IPS-18a (cell line): ENCODE results near the gene RNPC3.
"Not testable (repeated sequence)": the region's sequence is repeated elsewhere in the genome, so short reads cannot be mapped to it uniquely, and the experiment has no call there.

ENCODE experiments used
- H3K27ac ChIP-seq: one replicate; pipeline ENCODE4 v1.5.1; 2013; ENCODE audit warnings: low read length
- H3K27me3 ChIP-seq: one replicate; pipeline ENCODE4 v1.6.1; 2013; ENCODE audit warnings: mild to moderate bottlenecking, low read length; ENCODE audit not compliant: control insufficient read depth, insufficient read depth
- H3K36me3 ChIP-seq: one replicate; pipeline ENCODE4 v1.6.1; 2013; ENCODE audit warnings: low read depth, low read length; ENCODE audit not compliant: control insufficient read depth
- H3K4me1 ChIP-seq: one replicate; pipeline ENCODE4 v1.6.1; 2013; ENCODE audit warnings: low read depth, low read length; ENCODE audit not compliant: control insufficient read depth
- H3K4me3 ChIP-seq: one replicate; pipeline ENCODE4 v1.5.1; 2013; ENCODE audit warnings: low read length
- H3K9ac ChIP-seq: one replicate; pipeline ENCODE4 v1.6.1; 2013; ENCODE audit warnings: mild to moderate bottlenecking, low read length, moderate library complexity
- H3K9me3 ChIP-seq: one replicate; pipeline ENCODE4 v1.6.1; 2013; ENCODE audit warnings: low read depth, low read length; ENCODE audit not compliant: control insufficient read depth

The RNPC3 gene

DNA sequence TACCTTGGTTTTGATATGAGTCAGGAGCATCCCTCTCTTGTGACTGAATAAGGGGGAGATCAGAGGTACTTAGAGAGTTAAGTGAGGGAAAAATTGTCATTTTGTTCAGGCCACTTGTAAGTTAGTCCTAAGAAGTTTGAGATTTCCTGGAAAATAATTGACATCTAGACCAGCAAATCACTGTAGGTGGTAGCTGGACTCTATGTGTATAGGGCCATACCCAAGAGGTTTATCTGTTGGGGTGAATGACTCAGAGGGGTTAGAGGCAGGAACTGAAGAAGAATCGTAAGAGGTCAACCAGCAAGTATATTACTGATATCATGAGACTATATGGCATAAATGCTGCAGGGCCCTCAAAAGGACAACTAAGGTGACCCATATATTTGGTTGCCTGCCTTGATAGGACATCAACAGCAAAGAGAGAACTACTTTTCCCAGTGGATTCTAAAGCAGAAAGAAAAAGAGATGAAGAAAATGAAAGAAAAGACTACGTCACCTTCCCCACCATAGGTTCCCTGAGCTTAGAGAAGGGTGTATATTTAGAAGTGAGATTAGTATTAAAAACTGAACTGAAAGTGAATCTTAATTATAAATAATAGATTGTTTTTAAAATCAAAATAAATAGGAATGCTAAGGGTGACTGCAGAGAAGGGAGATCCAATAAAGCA is 8.0 kb upstream of the RNPC3 start:
- Histone ChIP-seq H3K27me3 (no peaks in the 10 kb centered on the region), H3K36me3 (no peaks in the 10 kb centered on the region), H3K27ac (no peak overlapping the region)

DNA sequence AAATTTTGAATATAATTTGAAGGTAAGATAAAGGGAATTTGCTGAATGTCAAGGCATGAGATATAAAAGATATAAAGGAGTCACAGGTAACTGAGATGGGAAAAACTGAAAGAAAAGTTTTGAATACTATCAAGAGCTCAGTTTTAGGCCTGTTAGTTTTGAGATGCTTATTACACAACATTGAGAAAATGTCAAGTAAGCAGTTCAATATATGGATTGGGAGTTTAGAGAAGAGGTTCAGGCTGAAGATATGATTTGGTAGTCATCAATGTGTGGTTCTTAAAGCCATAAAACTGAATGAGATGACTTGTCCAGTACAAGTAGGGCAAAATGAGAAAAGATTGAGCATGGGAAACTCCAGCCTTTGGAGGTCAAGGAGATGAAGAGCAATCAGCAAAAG is 4.7 kb upstream of the RNPC3 start:
- H3K27me3 ChIP-seq = no peaks in the 10 kb centered on the region
- H3K9me3 ChIP-seq = no peaks in the 10 kb centered on the region
- peaks cover 3% of the 10 kb centered on the region for H3K4me1 ChIP-seq
- H3K9ac ChIP-seq = no peak overlapping the region
- H3K27ac ChIP-seq = no peak overlapping the region
- H3K36me3 ChIP-seq = no peaks in the 10 kb centered on the region
- H3K4me3 ChIP-seq = no peak overlapping the region

More for the DNA sequence above, 8.0 kb upstream of the RNPC3 start:
- Histone ChIP-seq H3K4me3 (no peak overlapping the region), H3K4me1 (no peaks in the 10 kb centered on the region), H3K9me3 (no peaks in the 10 kb centered on the region), H3K9ac (no peak overlapping the region)

DNA sequence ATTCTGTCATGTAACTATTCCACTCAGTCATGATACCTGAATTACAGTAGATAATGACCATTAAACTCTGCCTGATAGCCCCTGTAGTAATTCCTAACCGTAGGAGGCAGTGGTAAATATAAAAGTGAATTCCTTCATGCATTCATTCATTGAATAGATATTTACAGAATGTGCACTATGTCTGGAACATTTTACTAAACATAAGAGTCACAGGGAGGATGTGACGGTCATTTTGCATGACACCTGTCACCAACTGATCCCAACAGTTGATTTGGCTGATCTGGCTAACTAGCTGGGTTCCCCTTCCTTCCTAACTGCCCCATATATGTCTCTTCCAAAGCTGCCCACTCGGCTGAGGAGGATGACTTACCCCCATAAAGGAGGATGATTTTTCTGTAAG is 2.2 kb upstream of the RNPC3 start:
- Histone ChIP-seq H3K27ac (no peak overlapping the region), H3K4me3 (no peak overlapping the region), H3K9me3 (no peaks in the 10 kb centered on the region), H3K27me3 (no peaks in the 10 kb centered on the region), H3K4me1 (peaks cover 3% of the 10 kb centered on the region), H3K36me3 (peaks cover 2% of the 10 kb centered on the region), H3K9ac (no peak overlapping the region)

DNA sequence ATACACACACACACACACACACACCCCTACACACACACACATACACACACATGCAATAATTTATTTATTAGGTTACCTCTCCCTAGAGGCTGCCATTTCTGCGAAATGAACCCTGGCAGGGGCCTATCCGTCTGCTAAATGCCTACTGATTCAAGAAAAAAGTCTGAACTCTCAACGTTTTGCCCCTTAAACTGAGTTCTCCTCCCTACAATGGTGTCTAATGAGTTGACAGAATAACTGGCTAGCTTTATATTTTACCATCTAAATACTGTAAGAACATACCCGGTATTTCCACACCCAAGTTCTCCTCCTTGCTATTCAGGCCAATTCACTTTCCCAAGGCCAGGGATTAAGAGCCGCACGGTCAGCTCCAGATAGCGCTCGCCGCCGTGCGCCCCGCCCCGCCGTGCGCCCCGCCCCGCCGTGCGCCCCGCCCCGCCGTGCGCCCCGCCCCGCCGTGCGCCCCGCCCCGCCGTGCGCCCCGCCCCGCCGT is 339 bp upstream of the RNPC3 start:
- H3K9me3 ChIP-seq = no peaks in the 10 kb centered on the region
- H3K27me3 ChIP-seq = no peaks in the 10 kb centered on the region
- H3K4me3 ChIP-seq = peak overlapping the region; percentile 40
- no peak overlapping the region for H3K9ac ChIP-seq
- no peak overlapping the region for H3K27ac ChIP-seq
- H3K4me1 ChIP-seq = peaks cover 3% of the 10 kb centered on the region
- peaks cover 2% of the 10 kb centered on the region for H3K36me3 ChIP-seq

DNA sequence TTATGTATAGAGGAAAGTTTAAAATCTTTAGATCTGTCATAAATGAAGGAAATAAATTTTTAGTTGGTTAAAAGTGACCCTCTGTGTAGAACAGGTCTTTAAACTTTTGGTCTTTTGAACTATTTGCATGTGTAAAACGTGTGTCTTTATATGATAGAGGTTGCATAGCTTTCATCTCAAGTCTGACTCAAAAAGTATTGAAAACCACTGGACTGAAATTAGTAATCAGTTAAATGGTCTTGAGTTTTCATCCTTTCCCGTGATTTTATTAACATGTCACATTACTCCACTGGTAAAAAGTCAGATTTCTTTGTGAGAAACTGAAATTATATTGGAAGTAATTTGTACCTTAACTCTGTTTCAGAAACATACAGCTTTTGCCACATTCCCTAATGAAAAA is 1.8 kb downstream of the RNPC3 start:
- Histone ChIP-seq H3K4me1 (peaks cover 3% of the 10 kb centered on the region), H3K9ac (peak overlapping the region; percentile 73), H3K4me3 (peak overlapping the region; percentile 71), H3K36me3 (peaks cover 2% of the 10 kb centered on the region), H3K27ac (no peak overlapping the region), H3K27me3 (no peaks in the 10 kb centered on the region), H3K9me3 (no peaks in the 10 kb centered on the region)

DNA sequence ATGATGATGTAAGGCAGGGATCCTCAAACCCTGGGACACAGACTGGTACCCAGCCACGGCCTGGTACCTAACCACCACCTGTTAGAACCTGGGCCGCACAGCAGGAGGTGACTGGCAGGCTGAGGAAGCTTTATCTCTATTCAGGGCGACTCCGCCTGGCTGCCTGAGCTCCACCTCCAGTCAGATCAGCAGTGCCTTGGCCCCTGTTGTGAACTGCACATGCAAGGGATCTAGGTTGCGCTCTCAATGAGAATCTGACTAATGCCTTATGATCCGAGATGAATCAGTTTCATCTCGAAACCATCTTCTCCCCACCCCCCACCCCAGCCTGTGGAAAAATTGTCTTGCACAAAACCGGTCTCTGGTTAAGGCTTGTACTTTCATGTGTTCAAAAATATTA is 4.2 kb downstream of the RNPC3 start:
- H3K36me3 ChIP-seq = peaks cover 11% of the 10 kb centered on the region

DNA sequence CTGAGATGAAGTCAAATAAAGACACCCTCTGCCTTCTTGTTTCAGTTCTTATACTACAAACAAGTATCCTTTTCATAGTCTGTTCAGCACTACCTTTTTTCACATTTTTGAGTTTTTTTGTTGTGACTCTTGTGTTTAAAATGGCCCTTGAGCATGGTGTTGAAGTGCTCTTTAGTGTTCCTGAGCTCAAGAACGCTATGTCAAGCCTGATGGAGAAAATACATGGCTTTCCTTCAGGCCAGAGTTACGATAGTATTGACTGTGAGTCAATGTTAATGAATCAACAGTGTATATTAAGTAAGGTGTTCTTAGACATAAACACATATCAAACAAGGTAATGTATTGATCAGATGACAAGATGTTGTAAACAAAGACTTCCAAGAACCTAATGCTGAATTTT is 12.7 kb downstream of the RNPC3 start:
- Histone ChIP-seq H3K9ac (no peak overlapping the region), H3K27me3 (no peaks in the 10 kb centered on the region), H3K9me3 (no peaks in the 10 kb centered on the region), H3K4me1 (no peaks in the 10 kb centered on the region), H3K36me3 (peaks cover 61% of the 10 kb centered on the region), H3K27ac (no peak overlapping the region), H3K4me3 (no peak overlapping the region)

More for the DNA sequence above, 4.2 kb downstream of the RNPC3 start:
- Histone ChIP-seq H3K4me1 (peaks cover 3% of the 10 kb centered on the region), H3K27ac (no peak overlapping the region), H3K9me3 (no peaks in the 10 kb centered on the region), H3K9ac (no peak overlapping the region), H3K27me3 (no peaks in the 10 kb centered on the region), H3K4me3 (no peak overlapping the region)

DNA sequence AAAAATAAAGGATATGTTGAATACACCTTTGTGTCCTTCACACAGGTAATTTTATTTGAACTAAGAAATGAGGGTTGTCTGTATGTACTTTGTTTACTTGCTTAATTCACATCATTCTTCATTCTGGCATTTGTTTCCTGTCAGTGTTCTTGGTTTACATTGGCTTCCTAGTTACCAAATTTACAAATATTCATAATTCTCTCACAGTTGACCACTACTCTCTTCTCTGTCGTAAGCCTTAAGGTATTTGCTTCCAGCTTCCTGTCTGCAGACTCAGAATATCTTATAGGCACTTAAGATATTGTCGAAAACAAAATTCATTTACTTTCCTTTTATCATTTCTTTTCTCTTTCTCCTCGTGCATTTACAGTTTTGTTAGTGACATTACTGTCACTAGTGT is 15.9 kb downstream of the RNPC3 start:
- Histone ChIP-seq H3K4me3 (no peak overlapping the region), H3K36me3 (peaks cover 61% of the 10 kb centered on the region), H3K27me3 (no peaks in the 10 kb centered on the region), H3K9me3 (no peaks in the 10 kb centered on the region), H3K4me1 (no peaks in the 10 kb centered on the region), H3K9ac (no peak overlapping the region), H3K27ac (no peak overlapping the region)

DNA sequence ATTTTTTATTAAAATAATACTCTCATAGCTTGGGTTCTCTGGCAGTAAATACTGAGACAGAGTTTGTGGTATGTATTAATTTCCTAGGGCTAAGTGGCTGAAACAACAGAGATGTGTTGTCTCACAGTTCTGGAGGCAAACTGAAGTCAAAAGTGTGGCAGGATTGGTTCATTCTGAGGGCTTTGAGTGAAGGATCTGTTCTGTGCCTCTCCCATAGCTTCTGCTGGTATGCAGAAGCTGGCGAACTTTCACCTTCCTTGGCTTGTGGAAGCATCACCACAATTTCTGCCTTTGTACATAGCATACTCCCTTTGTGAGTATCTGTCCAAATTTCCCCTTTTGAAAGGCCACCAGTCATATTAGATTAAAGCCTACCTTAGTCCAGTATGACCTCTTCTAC is 21.0 kb downstream of the RNPC3 start:
- Histone ChIP-seq H3K27ac (no peak overlapping the region), H3K36me3 (peaks cover 53% of the 10 kb centered on the region), H3K27me3 (no peaks in the 10 kb centered on the region), H3K4me1 (no peaks in the 10 kb centered on the region), H3K9ac (no peak overlapping the region), H3K4me3 (no peak overlapping the region), H3K9me3 (no peaks in the 10 kb centered on the region)

DNA sequence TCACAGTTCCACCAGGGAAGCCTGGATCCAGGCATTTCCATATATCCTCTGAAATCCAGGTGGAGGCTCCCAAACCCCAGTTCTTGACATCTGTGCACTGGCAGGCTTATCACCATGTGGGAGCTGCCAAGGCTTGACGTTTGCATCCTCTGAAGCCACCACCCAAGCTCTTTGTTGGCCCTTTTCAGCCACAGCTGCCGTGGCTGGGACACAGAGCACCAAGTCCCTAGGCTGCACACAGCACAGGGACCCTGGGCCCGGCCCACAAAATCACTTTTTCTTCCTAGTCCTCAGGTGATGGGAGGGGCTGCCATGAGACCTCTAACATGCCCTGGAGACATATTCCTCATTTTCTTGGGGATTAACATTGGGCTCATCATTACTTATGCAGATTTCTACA is 22.3 kb downstream of the RNPC3 start:
- H3K36me3 ChIP-seq = peaks cover 53% of the 10 kb centered on the region
- H3K4me1 ChIP-seq = no peaks in the 10 kb centered on the region
- H3K9ac ChIP-seq = no peak overlapping the region
- no peak overlapping the region for H3K4me3 ChIP-seq
- H3K27me3 ChIP-seq = no peaks in the 10 kb centered on the region
- no peak overlapping the region for H3K27ac ChIP-seq
- no peaks in the 10 kb centered on the region for H3K9me3 ChIP-seq

DNA sequence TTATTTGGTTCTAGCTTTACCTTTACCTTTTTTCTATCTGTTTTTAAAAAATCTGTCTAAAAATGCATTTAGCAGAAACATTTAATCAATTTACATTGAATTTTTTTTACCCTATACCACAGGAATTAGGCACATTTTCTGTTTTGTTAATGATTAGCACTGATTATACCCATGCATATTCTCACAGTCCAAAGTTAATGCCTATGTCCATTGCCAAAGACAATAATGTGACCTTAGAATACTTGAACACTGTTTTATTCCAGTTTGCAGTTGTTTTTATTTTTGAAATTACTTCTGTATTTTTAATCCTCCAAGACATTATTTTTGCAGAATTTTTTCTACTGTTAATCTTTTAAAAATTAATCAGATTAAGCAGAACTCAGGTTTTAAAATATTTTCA is 34.9 kb downstream of the RNPC3 start:
- no peaks in the 10 kb centered on the region for H3K9me3 ChIP-seq
- H3K27ac ChIP-seq = no peak overlapping the region
- H3K4me1 ChIP-seq = no peaks in the 10 kb centered on the region
- H3K9ac ChIP-seq = no peak overlapping the region
- H3K36me3 ChIP-seq = peaks cover 5% of the 10 kb centered on the region
- H3K27me3 ChIP-seq = no peaks in the 10 kb centered on the region
- no peak overlapping the region for H3K4me3 ChIP-seq

DNA sequence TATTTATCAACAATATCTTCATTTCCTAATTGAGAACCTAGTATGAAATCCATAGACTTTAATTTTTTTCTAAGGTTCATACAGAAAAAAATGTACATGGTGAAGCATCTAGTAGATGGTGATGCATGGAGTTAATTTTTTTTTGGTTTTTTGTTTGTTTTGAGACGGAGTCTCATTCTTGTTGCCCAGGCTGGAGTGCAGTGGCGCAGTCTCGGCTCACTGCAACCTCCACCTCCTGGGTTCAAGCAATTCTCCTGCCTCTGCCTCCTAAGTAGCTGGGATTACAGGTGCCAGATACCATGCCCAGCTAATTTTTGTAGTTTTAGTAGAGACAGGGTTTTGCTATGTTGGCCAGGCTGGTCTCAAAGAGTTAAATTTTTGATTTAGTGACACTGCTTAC is 35.6 kb downstream of the RNPC3 start:
- H3K9me3 ChIP-seq, H3K27ac ChIP-seq, H3K36me3 ChIP-seq, H3K9ac ChIP-seq, H3K27me3 ChIP-seq, H3K4me3 ChIP-seq, H3K4me1 ChIP-seq: not testable (repeated sequence)
